HepG2 (cell line): ENCODE measurements around the gene KBTBD3. TPM values are rescaled to one million over a fixed set of nuclear protein-coding genes. Genes with fewer than 3 reads are reported as not detected.

ENCODE experiments used
- AKAP8 ChIP-seq: sonication (generic); formaldehyde crosslinking; IDR thresholded peaks from 2 replicates; pipeline ENCODE4 v1.5.1; 2020; ENCODE audit warnings: mild to moderate bottlenecking, missing genetic modification reagents
- DNMT3B ChIP-seq: conservative IDR thresholded peaks from 2 replicates; pipeline ENCODE4 v1.6.1; 2016; ENCODE audit warnings: missing biosample characterization, control low read depth
- KAT7 ChIP-seq: IDR thresholded peaks from 2 replicates; pipeline ENCODE4 v1.6.1; 2018; ENCODE audit warnings: borderline replicate concordance, missing compliant biosample characterization
- KLF6 ChIP-seq: IDR thresholded peaks from 2 replicates; pipeline ENCODE4 v1.8.0; 2016; ENCODE audit warnings: missing biosample characterization, missing genetic modification reagents
- NFIC ChIP-seq: IDR thresholded peaks from 2 replicates; pipeline ENCODE4 v1.6.1; 2012; ENCODE audit warnings: mild to moderate bottlenecking, low read length, inconsistent platforms
- ZNF12 ChIP-seq: sonication (generic); formaldehyde crosslinking; IDR thresholded peaks from 2 replicates; pipeline ENCODE4 v1.5.0; 2020; ENCODE audit warnings: missing genetic modification reagents
- ZNF431 ChIP-seq: sonication (generic); formaldehyde crosslinking; IDR thresholded peaks from 2 replicates; pipeline ENCODE4 v1.9.0; 2022; ENCODE audit warnings: missing genetic modification reagents, low read depth, mild to moderate bottlenecking, borderline replicate concordance
- ZNF564 ChIP-seq: sonication (generic); formaldehyde crosslinking; IDR thresholded peaks from 2 replicates; pipeline ENCODE4 v1.8.1; 2023; ENCODE audit warnings: mild to moderate bottlenecking, missing genetic modification reagents
- ZNF768 ChIP-seq: sonication (generic); formaldehyde crosslinking; IDR thresholded peaks from 2 replicates; pipeline ENCODE4 v1.4.0; 2020; ENCODE audit warnings: missing genetic modification reagents
- ZSCAN9 ChIP-seq: IDR thresholded peaks from 2 replicates; pipeline ENCODE4 v1.6.1; 2016; ENCODE audit warnings: borderline replicate concordance
- polyA plus RNA-seq, 8 experiments: library from polyadenylated mRNA; depleted of rRNA in 3 of 8; stranded (reverse) in 7 of 8; unstranded in 1 of 8; fragments of >200 nt; fragmentation: Illumina TruSeq in 4 of 8; extraction: Trizol in 4 of 8; gene quantifications; 2 replicates each; pipeline versions ENCODE4 v1.2.1 to v1.2.3, GENCODE V29; 2011 to 2016; ENCODE audit warnings: low read depth in 4 of 8, missing spikeins in 1 of 8, mixed read lengths in 1 of 8; ENCODE audit not compliant: insufficient read depth in 1 of 8
- total RNA-seq, 5 experiments: library from RNA; depleted of rRNA; stranded (reverse); fragments of >200 nt; fragmentation: Illumina TruSeq; extraction: Trizol; gene quantifications; 2 replicates each; pipeline ENCODE4 v1.2.3, GENCODE V29; 2016; ENCODE audit warnings: low read depth in 1 of 5
- TF ChIP-seq, protein P1 (sequence below): sonication (generic); formaldehyde crosslinking; IDR thresholded peaks from 2 replicates; pipeline ENCODE4 v1.5.0; 2020; ENCODE audit warnings: missing genetic modification reagents, mild to moderate bottlenecking, borderline replicate concordance
- TF ChIP-seq, protein P2 (sequence below): sonication (generic); formaldehyde crosslinking; IDR thresholded peaks from 2 replicates; pipeline ENCODE4 v1.4.0; 2020; ENCODE audit warnings: missing genetic modification reagents
- TF ChIP-seq, protein P3 (sequence below): sonication (generic); formaldehyde crosslinking; IDR thresholded peaks from 2 replicates; pipeline ENCODE4 v1.4.0; 2020; ENCODE audit warnings: low read depth, mild to moderate bottlenecking, missing genetic modification reagents
- TF ChIP-seq, protein P4 (sequence below): IDR thresholded peaks from 2 replicates; pipeline ENCODE4 v1.6.1; 2016; ENCODE audit warnings: missing compliant biosample characterization, missing genetic modification reagents, borderline replicate concordance
- TF ChIP-seq, protein P5 (sequence below): sonication (generic); formaldehyde crosslinking; IDR thresholded peaks from 2 replicates; pipeline ENCODE4 v1.8.0; 2022; ENCODE audit warnings: mild to moderate bottlenecking, missing genetic modification reagents; ENCODE audit not compliant: insufficient replicate concordance

The KBTBD3 gene
- total and polyA plus RNA-seq, 2 of the 13 experiments (the other 11 are each of a cell fraction or from before 2014, with no cell fraction given): 1.8 to 7.4 TPM

DNA sequence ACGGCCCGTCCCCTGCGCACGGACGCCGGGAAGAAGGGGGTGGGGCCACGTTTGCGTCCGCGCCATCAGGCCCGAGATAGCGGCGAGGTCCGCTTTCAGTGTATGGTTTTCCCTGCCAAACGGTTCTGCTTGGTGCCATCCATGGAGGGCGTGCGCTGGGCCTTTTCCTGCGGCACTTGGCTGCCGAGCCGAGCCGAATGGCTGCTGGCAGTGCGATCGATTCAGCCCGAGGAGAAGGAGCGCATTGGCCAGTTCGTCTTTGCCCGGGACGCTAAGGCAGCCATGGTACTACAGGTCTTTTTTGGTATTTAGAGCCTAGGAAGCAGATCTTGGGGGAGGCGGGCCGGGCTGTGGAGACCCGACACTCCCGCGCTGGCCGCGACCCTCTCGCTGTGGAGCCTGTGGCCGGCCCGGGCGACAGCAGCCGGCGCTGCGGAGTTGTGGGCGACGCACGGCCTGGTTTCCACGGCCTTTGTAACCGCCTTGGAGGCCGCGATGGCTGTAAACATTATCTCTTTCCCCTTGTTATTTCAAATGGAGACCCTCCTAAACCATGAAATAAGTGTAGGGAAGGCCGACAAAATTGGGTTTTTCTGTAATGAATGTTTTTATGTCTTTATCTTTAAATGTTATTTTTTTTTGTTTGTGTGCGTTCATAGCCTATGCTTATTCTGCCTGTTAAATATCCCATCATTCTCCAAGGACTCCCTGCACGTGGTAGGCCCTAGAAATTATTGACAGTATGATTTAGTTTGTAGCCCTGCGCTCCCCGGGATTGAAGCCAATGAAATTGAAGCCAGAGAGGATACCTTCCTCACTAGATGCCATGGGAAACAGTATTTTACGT lies 685 bp upstream of the KBTBD3 start, which contains the start of gene AASDHPPT (continued):
- TF ChIP-seq, protein P1, sequence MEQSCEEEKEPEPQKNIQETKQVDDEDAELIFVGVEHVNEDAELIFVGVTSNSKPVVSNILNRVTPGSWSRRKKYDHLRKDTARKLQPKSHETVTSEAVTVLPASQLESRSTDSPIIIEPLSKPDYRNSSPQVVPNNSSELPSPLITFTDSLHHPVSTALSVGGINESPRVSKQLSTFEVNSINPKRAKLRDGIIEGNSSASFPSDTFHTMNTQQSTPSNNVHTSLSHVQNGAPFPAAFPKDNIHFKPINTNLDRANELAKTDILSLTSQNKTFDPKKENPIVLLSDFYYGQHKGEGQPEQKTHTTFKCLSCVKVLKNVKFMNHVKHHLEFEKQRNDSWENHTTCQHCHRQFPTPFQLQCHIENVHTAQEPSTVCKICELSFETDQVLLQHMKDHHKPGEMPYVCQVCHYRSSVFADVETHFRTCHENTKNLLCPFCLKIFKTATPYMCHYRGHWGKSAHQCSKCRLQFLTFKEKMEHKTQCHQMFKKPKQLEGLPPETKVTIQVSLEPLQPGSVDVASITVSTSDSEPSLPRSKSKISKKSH: peak; percentile 44; the same call in 1 of the 2 replicates
- no peak for TF ChIP-seq NFIC
- TF ChIP-seq ZNF564 (CRISPR knock-in tag): peak; percentile 87; the same call in 1 of the 2 replicates
- TF ChIP-seq AKAP8 (CRISPR knock-in tag): peak; percentile 66; the same call in 1 of the 2 replicates
- TF ChIP-seq KLF6 (CRISPR knock-in tag): peak; percentile 58; the same call in 1 of the 2 replicates
- TF ChIP-seq, protein P2, sequence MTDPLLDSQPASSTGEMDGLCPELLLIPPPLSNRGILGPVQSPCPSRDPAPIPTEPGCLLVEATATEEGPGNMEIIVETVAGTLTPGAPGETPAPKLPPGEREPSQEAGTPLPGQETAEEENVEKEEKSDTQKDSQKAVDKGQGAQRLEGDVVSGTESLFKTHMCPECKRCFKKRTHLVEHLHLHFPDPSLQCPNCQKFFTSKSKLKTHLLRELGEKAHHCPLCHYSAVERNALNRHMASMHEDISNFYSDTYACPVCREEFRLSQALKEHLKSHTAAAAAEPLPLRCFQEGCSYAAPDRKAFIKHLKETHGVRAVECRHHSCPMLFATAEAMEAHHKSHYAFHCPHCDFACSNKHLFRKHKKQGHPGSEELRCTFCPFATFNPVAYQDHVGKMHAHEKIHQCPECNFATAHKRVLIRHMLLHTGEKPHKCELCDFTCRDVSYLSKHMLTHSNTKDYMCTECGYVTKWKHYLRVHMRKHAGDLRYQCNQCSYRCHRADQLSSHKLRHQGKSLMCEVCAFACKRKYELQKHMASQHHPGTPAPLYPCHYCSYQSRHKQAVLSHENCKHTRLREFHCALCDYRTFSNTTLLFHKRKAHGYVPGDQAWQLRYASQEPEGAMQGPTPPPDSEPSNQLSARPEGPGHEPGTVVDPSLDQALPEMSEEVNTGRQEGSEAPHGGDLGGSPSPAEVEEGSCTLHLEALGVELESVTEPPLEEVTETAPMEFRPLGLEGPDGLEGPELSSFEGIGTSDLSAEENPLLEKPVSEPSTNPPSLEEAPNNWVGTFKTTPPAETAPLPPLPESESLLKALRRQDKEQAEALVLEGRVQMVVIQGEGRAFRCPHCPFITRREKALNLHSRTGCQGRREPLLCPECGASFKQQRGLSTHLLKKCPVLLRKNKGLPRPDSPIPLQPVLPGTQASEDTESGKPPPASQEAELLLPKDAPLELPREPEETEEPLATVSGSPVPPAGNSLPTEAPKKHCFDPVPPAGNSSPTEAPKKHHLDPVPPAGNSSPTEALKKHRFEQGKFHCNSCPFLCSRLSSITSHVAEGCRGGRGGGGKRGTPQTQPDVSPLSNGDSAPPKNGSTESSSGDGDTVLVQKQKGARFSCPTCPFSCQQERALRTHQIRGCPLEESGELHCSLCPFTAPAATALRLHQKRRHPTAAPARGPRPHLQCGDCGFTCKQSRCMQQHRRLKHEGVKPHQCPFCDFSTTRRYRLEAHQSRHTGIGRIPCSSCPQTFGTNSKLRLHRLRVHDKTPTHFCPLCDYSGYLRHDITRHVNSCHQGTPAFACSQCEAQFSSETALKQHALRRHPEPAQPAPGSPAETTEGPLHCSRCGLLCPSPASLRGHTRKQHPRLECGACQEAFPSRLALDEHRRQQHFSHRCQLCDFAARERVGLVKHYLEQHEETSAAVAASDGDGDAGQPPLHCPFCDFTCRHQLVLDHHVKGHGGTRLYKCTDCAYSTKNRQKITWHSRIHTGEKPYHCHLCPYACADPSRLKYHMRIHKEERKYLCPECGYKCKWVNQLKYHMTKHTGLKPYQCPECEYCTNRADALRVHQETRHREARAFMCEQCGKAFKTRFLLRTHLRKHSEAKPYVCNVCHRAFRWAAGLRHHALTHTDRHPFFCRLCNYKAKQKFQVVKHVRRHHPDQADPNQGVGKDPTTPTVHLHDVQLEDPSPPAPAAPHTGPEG (CRISPR knock-in tag): peak; percentile 20; the same call in 1 of the 2 replicates
- TF ChIP-seq, protein P3, sequence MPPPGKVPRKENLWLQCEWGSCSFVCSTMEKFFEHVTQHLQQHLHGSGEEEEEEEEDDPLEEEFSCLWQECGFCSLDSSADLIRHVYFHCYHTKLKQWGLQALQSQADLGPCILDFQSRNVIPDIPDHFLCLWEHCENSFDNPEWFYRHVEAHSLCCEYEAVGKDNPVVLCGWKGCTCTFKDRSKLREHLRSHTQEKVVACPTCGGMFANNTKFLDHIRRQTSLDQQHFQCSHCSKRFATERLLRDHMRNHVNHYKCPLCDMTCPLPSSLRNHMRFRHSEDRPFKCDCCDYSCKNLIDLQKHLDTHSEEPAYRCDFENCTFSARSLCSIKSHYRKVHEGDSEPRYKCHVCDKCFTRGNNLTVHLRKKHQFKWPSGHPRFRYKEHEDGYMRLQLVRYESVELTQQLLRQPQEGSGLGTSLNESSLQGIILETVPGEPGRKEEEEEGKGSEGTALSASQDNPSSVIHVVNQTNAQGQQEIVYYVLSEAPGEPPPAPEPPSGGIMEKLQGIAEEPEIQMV (CRISPR knock-in tag): peak; percentile 70; the same call in 1 of the 2 replicates
- 0 out of 2 replicates have a peak, but pooled peaks have one; percentile 23 for TF ChIP-seq ZNF12 (CRISPR knock-in tag)
- peak; percentile 70; the same call in 1 of the 2 replicates for TF ChIP-seq ZNF768 (CRISPR knock-in tag)
- TF ChIP-seq, protein P4, sequence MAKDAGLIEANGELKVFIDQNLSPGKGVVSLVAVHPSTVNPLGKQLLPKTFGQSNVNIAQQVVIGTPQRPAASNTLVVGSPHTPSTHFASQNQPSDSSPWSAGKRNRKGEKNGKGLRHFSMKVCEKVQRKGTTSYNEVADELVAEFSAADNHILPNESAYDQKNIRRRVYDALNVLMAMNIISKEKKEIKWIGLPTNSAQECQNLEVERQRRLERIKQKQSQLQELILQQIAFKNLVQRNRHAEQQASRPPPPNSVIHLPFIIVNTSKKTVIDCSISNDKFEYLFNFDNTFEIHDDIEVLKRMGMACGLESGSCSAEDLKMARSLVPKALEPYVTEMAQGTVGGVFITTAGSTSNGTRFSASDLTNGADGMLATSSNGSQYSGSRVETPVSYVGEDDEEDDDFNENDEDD (CRISPR knock-in tag): peak; percentile 57; the same call in 1 of the 2 replicates
- peak; percentile 86; the same call in 1 of the 2 replicates for TF ChIP-seq KAT7 (CRISPR knock-in tag)
- TF ChIP-seq, protein P5, sequence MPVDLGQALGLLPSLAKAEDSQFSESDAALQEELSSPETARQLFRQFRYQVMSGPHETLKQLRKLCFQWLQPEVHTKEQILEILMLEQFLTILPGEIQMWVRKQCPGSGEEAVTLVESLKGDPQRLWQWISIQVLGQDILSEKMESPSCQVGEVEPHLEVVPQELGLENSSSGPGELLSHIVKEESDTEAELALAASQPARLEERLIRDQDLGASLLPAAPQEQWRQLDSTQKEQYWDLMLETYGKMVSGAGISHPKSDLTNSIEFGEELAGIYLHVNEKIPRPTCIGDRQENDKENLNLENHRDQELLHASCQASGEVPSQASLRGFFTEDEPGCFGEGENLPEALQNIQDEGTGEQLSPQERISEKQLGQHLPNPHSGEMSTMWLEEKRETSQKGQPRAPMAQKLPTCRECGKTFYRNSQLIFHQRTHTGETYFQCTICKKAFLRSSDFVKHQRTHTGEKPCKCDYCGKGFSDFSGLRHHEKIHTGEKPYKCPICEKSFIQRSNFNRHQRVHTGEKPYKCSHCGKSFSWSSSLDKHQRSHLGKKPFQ (CRISPR knock-in tag): peak; percentile 49
- TF ChIP-seq DNMT3B (CRISPR knock-in tag): peak; percentile 75
- TF ChIP-seq ZSCAN9 (CRISPR knock-in tag): peak; percentile 49; the same call in 1 of the 2 replicates
- 0 out of 2 replicates have a peak, but pooled peaks have one; percentile 58 for TF ChIP-seq ZNF431 (CRISPR knock-in tag)
